ENCODE results near the gene ZIC1.

DNA sequence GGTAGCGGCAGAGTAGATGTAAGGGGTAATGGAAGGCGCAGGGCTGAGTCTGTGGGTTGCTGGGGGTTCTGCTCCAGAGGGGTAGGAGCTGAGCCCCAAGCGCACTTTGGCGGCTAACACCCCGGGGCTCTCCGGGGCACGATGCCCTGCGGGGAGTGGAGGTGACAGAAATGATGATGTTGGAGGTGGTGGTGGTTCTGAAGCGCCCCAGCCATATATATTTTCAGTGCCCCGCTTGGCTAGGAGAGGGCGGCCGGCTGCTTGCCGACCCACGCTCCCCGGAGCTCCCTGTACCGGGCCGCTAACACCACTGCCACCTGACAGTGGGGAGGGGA is 12.5 kb upstream of the ZIC1 start:
- TF ChIP-seq, protein P1, sequence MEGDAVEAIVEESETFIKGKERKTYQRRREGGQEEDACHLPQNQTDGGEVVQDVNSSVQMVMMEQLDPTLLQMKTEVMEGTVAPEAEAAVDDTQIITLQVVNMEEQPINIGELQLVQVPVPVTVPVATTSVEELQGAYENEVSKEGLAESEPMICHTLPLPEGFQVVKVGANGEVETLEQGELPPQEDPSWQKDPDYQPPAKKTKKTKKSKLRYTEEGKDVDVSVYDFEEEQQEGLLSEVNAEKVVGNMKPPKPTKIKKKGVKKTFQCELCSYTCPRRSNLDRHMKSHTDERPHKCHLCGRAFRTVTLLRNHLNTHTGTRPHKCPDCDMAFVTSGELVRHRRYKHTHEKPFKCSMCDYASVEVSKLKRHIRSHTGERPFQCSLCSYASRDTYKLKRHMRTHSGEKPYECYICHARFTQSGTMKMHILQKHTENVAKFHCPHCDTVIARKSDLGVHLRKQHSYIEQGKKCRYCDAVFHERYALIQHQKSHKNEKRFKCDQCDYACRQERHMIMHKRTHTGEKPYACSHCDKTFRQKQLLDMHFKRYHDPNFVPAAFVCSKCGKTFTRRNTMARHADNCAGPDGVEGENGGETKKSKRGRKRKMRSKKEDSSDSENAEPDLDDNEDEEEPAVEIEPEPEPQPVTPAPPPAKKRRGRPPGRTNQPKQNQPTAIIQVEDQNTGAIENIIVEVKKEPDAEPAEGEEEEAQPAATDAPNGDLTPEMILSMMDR (IDR thresholded peaks at IDR 0.05; ENCODE audit: low read depth, low read length) = no peak
- no peak for TF ChIP-seq EZH2phosphoT487 (IDR thresholded peaks at IDR 0.05; ENCODE audit: low read depth)

Measured in OCI-LY3 (cell line).